Measurements from ENCODE around the gene PDZD7. TPM values are rescaled to one million over a fixed set of nuclear protein-coding genes. Genes with fewer than 3 reads are reported as not detected.
"Not testable (repeated sequence)": the region's sequence is repeated elsewhere in the genome, so short reads cannot be mapped to it uniquely, and the experiment has no call there.

Gene PDZD7
- polyA plus RNA-seq, 1 experiment, result 0.86 TPM

DNA sequence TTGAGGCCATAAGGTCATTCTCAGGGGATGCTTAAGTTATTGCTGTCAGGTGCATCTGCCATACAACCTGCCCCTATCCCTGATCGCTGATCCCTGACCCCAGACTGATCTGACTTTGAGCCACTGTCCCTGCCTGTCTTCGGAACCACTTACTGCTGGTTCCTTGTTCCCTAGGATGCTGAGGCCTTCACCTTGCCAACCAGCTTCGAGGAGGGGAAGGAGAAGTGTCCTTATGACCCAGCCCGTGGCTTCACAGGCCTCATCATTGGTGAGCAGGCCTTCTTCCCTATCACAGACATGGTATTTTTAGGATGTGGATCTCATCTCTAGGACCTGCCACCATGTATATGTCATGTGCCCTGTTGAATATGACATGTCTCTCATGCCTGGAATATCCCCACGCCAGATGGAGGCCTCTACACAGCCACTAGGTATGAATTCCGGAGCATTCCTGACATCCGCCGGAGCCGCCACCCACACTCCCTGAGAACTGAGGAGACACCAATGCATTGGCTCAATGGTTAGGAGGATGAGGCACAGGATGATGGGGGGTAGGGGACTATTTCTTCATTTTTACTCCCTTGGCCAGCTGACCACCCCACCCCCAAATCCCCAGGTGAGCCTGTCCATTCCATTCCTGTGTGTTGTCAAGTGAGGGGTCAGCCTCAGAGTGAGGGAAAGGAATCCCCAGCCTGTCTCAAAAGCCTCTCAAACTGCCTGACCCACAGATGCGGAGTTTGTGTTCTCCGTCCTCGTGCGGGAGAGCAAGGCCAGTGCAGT is 52.6 kb downstream of the PDZD7 start:
- H3K4me3 ChIP-seq (ENCODE audit: low read depth, low read length), result no peak overlapping the region
- no peaks in the 10 kb centered on the region for H3K27me3 ChIP-seq (ENCODE audit: control insufficient read depth, insufficient read depth, low read length)
- DNase-seq (ENCODE audit: low read depth), result no peak
- TF ChIP-seq, protein P1, sequence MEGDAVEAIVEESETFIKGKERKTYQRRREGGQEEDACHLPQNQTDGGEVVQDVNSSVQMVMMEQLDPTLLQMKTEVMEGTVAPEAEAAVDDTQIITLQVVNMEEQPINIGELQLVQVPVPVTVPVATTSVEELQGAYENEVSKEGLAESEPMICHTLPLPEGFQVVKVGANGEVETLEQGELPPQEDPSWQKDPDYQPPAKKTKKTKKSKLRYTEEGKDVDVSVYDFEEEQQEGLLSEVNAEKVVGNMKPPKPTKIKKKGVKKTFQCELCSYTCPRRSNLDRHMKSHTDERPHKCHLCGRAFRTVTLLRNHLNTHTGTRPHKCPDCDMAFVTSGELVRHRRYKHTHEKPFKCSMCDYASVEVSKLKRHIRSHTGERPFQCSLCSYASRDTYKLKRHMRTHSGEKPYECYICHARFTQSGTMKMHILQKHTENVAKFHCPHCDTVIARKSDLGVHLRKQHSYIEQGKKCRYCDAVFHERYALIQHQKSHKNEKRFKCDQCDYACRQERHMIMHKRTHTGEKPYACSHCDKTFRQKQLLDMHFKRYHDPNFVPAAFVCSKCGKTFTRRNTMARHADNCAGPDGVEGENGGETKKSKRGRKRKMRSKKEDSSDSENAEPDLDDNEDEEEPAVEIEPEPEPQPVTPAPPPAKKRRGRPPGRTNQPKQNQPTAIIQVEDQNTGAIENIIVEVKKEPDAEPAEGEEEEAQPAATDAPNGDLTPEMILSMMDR (IDR thresholded peaks at IDR 0.05; ENCODE audit: insufficient read depth, low read depth, low read length), result no peak
- H3K36me3 ChIP-seq (ENCODE audit: control insufficient read depth, insufficient read depth, low read length), result peaks cover 11% of the 10 kb centered on the region; the same call in 1 of the 2 replicates
- ChIA-PET CTCF (interaction anchor here (2.2 kb wide), 1 partner anchor 19 kb away, joined by 9 read pairs; no protein-coding TSS in a partner anchor), POLR2A (no interaction called here)

DNA sequence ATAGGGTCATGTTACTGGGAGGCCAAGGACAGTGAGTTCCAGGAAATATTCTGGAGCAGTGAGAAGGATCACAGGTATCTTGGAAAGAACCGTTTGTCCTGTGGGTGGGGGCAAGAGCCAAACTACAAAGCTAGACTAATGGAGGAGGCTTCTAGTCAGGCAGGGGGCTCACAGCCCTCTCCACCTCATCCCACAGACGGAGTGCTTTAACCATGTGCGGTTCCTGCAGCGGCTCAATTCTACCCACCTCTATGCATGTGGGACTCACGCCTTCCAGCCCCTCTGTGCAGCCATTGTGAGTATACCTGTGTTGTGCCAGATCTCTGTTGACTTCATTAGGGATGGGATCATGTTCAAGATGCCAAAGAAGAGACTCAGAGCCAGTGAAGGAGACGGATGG is 53.5 kb downstream of the PDZD7 start:
- TF ChIP-seq, protein P1 (IDR thresholded peaks at IDR 0.05; ENCODE audit: insufficient read depth, low read depth, low read length), result no peak
- peaks cover 8% of the 10 kb centered on the region; the same call in 1 of the 2 replicates for H3K36me3 ChIP-seq (ENCODE audit: control insufficient read depth, insufficient read depth, low read length)
- ChIA-PET CTCF (no interaction called here), POLR2A (no interaction called here)
- no peak overlapping the region for H3K4me3 ChIP-seq (ENCODE audit: low read depth, low read length)
- no peak for DNase-seq (ENCODE audit: low read depth)
- H3K27me3 ChIP-seq (ENCODE audit: control insufficient read depth, insufficient read depth, low read length), result no peaks in the 10 kb centered on the region

DNA sequence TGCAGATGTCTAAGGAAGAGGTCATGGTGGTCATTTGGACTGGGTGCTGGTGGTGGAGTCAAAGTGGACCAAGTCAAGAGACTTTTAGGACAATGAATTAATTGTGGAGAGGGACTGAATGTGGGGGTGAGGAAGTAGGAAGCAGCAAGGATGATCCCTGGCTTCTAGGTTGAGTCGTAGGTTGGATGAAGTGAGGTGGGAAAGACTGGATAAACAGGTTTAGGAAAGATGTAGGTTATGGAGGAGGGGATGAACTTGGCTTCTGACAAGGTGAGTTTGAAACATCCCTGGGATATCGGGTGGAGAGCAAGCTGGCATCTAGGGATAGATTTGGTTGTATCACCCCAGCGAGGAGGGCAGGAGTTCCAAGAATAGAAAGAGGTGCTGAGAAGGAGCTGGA is 54.0 kb downstream of the PDZD7 start:
- no peak overlapping the region for H3K4me3 ChIP-seq (ENCODE audit: low read depth, low read length)
- POLR2A ChIA-PET, result no interaction called here
- peaks cover 8% of the 10 kb centered on the region; the same call in 1 of the 2 replicates for H3K36me3 ChIP-seq (ENCODE audit: control insufficient read depth, insufficient read depth, low read length)
- DNase-seq (ENCODE audit: low read depth), result no peak
- CTCF ChIA-PET, result interaction anchor here (1.5 to 1.6 kb wide), 2 partner anchors 9 to 35 kb away, joined by 3 to 5 read pairs; no protein-coding TSS in a partner anchor
- no peaks in the 10 kb centered on the region for H3K27me3 ChIP-seq (ENCODE audit: control insufficient read depth, insufficient read depth, low read length)
- TF ChIP-seq, protein P1 (IDR thresholded peaks at IDR 0.05; ENCODE audit: insufficient read depth, low read depth, low read length), result no peak

DNA sequence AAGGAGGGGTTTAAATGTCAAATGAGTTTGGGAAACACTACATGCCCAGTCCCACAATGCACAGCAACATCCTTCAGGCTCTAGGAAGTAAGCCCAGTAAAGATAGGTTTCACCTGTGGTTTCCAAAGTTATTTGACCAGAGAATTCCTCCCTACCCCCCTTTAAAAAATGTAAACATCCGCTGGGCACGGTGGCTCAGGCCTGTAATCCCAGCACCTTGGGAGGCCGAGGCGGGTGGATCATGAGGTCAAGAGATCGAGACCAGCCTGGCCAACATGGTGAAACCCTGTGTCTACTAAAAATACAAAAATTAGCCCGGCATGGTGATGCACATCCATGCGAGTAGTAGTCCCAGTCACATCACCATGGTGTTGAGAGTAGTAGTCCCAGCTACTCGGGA is 55.5 kb downstream of the PDZD7 start:
- CTCF ChIA-PET, result interaction anchor here (1.0 to 1.6 kb wide), 6 partner anchors 10 to 39 kb away, joined by 3 to 5 read pairs (median 4); no protein-coding TSS in a partner anchor
- H3K36me3 ChIP-seq (ENCODE audit: control insufficient read depth, insufficient read depth, low read length); H3K27me3 ChIP-seq (ENCODE audit: control insufficient read depth, insufficient read depth, low read length); POLR2A ChIA-PET; DNase-seq (ENCODE audit: low read depth); H3K4me3 ChIP-seq (ENCODE audit: low read depth, low read length): not testable (repeated sequence)

DNA sequence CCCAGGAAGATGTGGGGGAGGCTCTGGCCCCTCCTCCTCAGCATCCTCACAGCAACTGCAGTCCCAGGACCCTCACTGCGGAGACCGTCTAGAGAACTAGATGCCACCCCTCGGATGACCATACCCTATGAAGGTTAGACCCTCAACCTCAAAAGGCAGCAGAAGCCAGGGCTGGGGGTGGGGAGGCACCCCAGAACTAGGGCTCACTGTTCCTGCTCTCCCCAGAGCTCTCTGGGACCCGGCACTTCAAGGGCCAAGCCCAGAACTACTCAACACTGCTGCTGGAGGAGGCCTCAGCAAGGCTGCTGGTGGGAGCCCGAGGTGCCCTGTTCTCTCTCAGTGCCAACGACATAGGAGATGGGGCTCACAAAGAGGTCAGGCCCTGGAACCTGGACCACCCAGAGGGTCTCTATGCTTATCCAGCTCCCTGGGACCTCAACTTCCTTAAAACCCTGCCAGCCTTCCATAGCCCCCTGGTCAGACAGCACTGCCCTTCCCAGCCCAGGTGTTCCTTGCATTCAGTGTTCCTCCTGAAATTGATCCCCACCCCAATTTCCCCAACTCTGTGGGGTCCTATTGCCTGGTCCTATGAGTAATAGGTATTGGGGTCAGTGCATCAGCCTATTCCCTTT is 57.9 kb downstream of the PDZD7 start:
- no peak overlapping the region for H3K4me3 ChIP-seq (ENCODE audit: low read depth, low read length)
- H3K27me3 ChIP-seq (ENCODE audit: control insufficient read depth, insufficient read depth, low read length), result no peaks in the 10 kb centered on the region
- TF ChIP-seq, protein P1 (IDR thresholded peaks at IDR 0.05; ENCODE audit: insufficient read depth, low read depth, low read length), result no peak
- H3K36me3 ChIP-seq (ENCODE audit: control insufficient read depth, insufficient read depth, low read length), result no peaks in the 10 kb centered on the region
- DNase-seq (ENCODE audit: low read depth), result no peak
- ChIA-PET POLR2A (no interaction called here), CTCF (interaction anchor here (1.3 kb wide), 1 partner anchor 41 kb away, joined by 7 read pairs; no protein-coding TSS in a partner anchor)

Measured in BJ (cell line).